ENCODE data around the gene NFATC2IP.

DNA sequence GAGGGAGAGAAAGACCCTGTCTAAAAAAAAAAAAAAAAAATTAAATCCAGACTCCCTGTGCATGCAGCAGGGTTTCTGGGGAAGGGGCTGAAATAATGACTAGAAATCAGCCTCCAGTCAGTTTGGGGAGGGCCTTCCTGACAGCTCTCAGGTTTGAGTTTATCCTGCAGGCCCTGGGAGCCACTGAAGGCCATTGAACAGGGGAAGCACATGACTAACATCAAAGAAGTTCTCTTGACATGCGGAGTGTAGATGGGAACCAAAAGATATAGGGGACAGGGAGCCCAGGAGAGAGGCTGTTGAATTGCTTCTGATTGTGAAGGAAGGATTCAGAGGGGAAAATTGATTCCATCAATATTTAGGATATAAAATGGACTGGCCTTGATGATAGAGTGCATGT lies 22.9 kb upstream of the NFATC2IP start:
- TF ChIP-seq, protein P1, sequence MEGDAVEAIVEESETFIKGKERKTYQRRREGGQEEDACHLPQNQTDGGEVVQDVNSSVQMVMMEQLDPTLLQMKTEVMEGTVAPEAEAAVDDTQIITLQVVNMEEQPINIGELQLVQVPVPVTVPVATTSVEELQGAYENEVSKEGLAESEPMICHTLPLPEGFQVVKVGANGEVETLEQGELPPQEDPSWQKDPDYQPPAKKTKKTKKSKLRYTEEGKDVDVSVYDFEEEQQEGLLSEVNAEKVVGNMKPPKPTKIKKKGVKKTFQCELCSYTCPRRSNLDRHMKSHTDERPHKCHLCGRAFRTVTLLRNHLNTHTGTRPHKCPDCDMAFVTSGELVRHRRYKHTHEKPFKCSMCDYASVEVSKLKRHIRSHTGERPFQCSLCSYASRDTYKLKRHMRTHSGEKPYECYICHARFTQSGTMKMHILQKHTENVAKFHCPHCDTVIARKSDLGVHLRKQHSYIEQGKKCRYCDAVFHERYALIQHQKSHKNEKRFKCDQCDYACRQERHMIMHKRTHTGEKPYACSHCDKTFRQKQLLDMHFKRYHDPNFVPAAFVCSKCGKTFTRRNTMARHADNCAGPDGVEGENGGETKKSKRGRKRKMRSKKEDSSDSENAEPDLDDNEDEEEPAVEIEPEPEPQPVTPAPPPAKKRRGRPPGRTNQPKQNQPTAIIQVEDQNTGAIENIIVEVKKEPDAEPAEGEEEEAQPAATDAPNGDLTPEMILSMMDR (IDR thresholded peaks at IDR 0.05), result no peak
- no peak for TF ChIP-seq POLR2A (IDR thresholded peaks at IDR 0.05)

Measured in esophagus squamous epithelium (tissue), 4 donors.